Body of pancreas (tissue), 4 donors: Measurements from ENCODE around the gene STPG4. TPM values are rescaled to one million over a fixed set of nuclear protein-coding genes. Genes with fewer than 3 reads are reported as not detected.

Experiments
- ATAC-seq: fragments of 150-250 bp; one replicate; pipeline ENCODE4 v1.9.1; 2016
- DNase-seq, 4 donors: peaks; one replicate each; pipeline ENCODE4 v3.0.0-alpha.2; 2019
- H3K27ac ChIP-seq, 4 donors: fragments of 200-600 bp; sonication (generic); 1 replicate in 3 of 4; 2 replicates in 1 of 4; pipeline versions ENCODE4 v1.5.1 to v1.6.1; 2016 to 2019; ENCODE audit warnings: mild to moderate bottlenecking in 1 of 4, mixed read lengths in 1 of 4, moderate library complexity in 1 of 4
- H3K27me3 ChIP-seq, 2 donors: fragments of 200-600 bp; sonication (generic); one replicate each; pipeline ENCODE4 v1.6.0; 2016; ENCODE audit warnings: mild to moderate bottlenecking in 1 of 2
- H3K36me3 ChIP-seq, 2 donors: fragments of 200-600 bp; sonication (generic); replicated peaks in 1 of 2; 2 replicates each; pipeline ENCODE4 v1.5.1; 2016; ENCODE audit warnings: low read depth in 2 of 2; ENCODE audit not compliant: insufficient read depth in 1 of 2
- H3K4me1 ChIP-seq: fragments of 200-600 bp; sonication (generic); one replicate; pipeline ENCODE4 v1.6.0; 2016
- H3K4me3 ChIP-seq, 2 donors: fragments of 200-600 bp; sonication (generic); 1 replicate in 1 of 2; 2 replicates in 1 of 2; pipeline ENCODE4 v1.5.1; 2016 to 2019
- H3K9me3 ChIP-seq, 3 donors: fragments of 200-600 bp; sonication (generic); 1 replicate in 2 of 3; 2 replicates in 1 of 3; pipeline ENCODE4 v1.5.1; 2016
- CTCF ChIP-seq, 7 experiments: fragments of 450-650 bp in 4 of 7; fragments of 200-600 bp in 3 of 7; sonication (generic) in 3 of 7; IDR thresholded peaks; one replicate each; pipeline ENCODE4 v1.5.1; 2016 to 2019; ENCODE audit warnings: antibody characterized with exemption in 7 of 7
- POLR2A ChIP-seq, 3 donors: fragments of 450-650 bp; IDR thresholded peaks; one replicate each; pipeline ENCODE4 v1.6.1; 2016; ENCODE audit warnings: antibody characterized with exemption in 3 of 3, mild to moderate bottlenecking in 2 of 3
- WGBS, 2 donors: methylation state at CpG; one replicate each; pipeline ENCODE4 v1.1.5; 2017; 5-methylcytosine and 5-hydroxymethylcytosine counted together
- intact Hi-C: fragments of 100-400 bp; cut with DNase I; formaldehyde crosslinking; loops from one replicate; pipeline ENCODE4 v1.15.1; 2023
- total RNA-seq, 2 donors: library from RNA; depleted of rRNA; stranded (reverse); fragments of >200 nt; gene quantifications; one replicate each; pipeline ENCODE4 v1.1.0, GENCODE V29; 2016

Gene STPG4
- total RNA-seq, 2 donors from 2014 or later, result not detected

GRCh38 chr2:47074691-47075090 is 80.4 kb downstream of the STPG4 start:
- peaks cover 0 to 3% of the 10 kb centered on the region in 2 donors for H3K36me3 ChIP-seq
- H3K27me3 ChIP-seq, result no peaks in the 10 kb centered on the region
- no peak for DNase-seq
- H3K27ac ChIP-seq, result no peak overlapping the region
- no peaks in the 10 kb centered on the region for H3K9me3 ChIP-seq
- TF ChIP-seq POLR2A (IDR thresholded peaks at IDR 0.05), result no peak
- TF ChIP-seq CTCF (IDR thresholded peaks at IDR 0.05), result no peak
- peaks cover 43% of the 10 kb centered on the region for H3K4me1 ChIP-seq
- 86 to 94% methylated on average over 4 of the region's 4 CpGs for WGBS, 2 donors
- H3K4me3 ChIP-seq, result no peak overlapping the region
- ATAC-seq, result no peak
- intact Hi-C loops, result no loop called here

GRCh38 chr2:47073641-47074040 is 81.5 kb downstream of the STPG4 start:
- DNase-seq, result no peak
- Histone ChIP-seq H3K4me3 (no peak overlapping the region), H3K4me1 (peaks cover 43% of the 10 kb centered on the region), H3K27ac (peak overlapping the region in 2 of 4 donors; percentile 74 to 81), H3K36me3 (peaks cover 0 to 3% of the 10 kb centered on the region in 2 donors), H3K27me3 (no peaks in the 10 kb centered on the region), H3K9me3 (no peaks in the 10 kb centered on the region)
- WGBS, 2 donors, result 93 to 98% methylated on average over 5 to 15 of the region's 16 CpGs
- TF ChIP-seq POLR2A (IDR thresholded peaks at IDR 0.05), result no peak
- no peak for TF ChIP-seq CTCF (IDR thresholded peaks at IDR 0.05)
- intact Hi-C loops, result no loop called here
- no peak for ATAC-seq

- Histone ChIP-seq H3K4me1 (peaks cover 43% of the 10 kb centered on the region), H3K4me3 (no peak overlapping the region), H3K36me3 (peaks cover 0 to 3% of the 10 kb centered on the region in 2 donors), H3K27ac (peak overlapping the region in 2 of 4 donors; percentile 74 to 81), H3K9me3 (no peaks in the 10 kb centered on the region), H3K27me3 (no peaks in the 10 kb centered on the region)
- DNase-seq (no peak), ATAC-seq (no peak)
- intact Hi-C loops, result no loop called here
- TF ChIP-seq POLR2A (IDR thresholded peaks at IDR 0.05) (no peak), CTCF (IDR thresholded peaks at IDR 0.05) (no peak)
- 90 to 95% methylated on average over 7 to 8 of the region's 9 CpGs for WGBS, 2 donors
Measured at GRCh38 chr2:47073217-47073616, 81.9 kb downstream of the STPG4 start.

- Histone ChIP-seq H3K4me3 (no peak overlapping the region), H3K4me1 (peaks cover 44% of the 10 kb centered on the region), H3K9me3 (no peaks in the 10 kb centered on the region), H3K27ac (peak overlapping the region; percentile 16 to 81 (median 50)), H3K36me3 (peaks cover 0 to 3% of the 10 kb centered on the region in 2 donors), H3K27me3 (no peaks in the 10 kb centered on the region)
- DNase-seq (peak in 1 of 4 donors; percentile 77), ATAC-seq (no peak)
- intact Hi-C loops, result no loop called here
- no peak for TF ChIP-seq CTCF (IDR thresholded peaks at IDR 0.05)
- TF ChIP-seq POLR2A (IDR thresholded peaks at IDR 0.05), result peak in 1 of 3 donors; percentile 27
- WGBS, 2 donors, result 61 to 89% methylated on average over 9 of the region's 9 CpGs
Measured at GRCh38 chr2:47072728-47073191, 82.3 kb downstream of the STPG4 start.

GRCh38 chr2:47072018-47072691 is 83.0 kb downstream of the STPG4 start:
- H3K4me1 ChIP-seq, result peaks cover 38% of the 10 kb centered on the region
- TF ChIP-seq CTCF (IDR thresholded peaks at IDR 0.05) (peak in 1 of 7 experiments; percentile 17), POLR2A (IDR thresholded peaks at IDR 0.05) (no peak)
- DNase-seq (peak; percentile 41 to 83 (median 55)), ATAC-seq (peak; percentile 7)
- 68 to 93% methylated on average over 23 to 28 of the region's 28 CpGs for WGBS, 2 donors
- no peak overlapping the region for H3K4me3 ChIP-seq
- intact Hi-C loops, result no loop called here
- peak overlapping the region; percentile 25 to 81 (median 50) for H3K27ac ChIP-seq
- no peaks in the 10 kb centered on the region for H3K9me3 ChIP-seq
- peaks cover 0 to 3% of the 10 kb centered on the region in 2 donors for H3K36me3 ChIP-seq
- no peaks in the 10 kb centered on the region for H3K27me3 ChIP-seq
